Measurements from ENCODE around the gene YEATS2. TPM values are rescaled to one million over a fixed set of nuclear protein-coding genes. Genes with fewer than 3 reads are reported as not detected.
A peak's percentile ranks its signal among the peaks of the same experiment; 100 is the strongest.

Gene YEATS2
- polyA plus RNA-seq, 2 of the 4 experiments (the other 2 are of a cell fraction) = 11.2 to 15.3 TPM

DNA sequence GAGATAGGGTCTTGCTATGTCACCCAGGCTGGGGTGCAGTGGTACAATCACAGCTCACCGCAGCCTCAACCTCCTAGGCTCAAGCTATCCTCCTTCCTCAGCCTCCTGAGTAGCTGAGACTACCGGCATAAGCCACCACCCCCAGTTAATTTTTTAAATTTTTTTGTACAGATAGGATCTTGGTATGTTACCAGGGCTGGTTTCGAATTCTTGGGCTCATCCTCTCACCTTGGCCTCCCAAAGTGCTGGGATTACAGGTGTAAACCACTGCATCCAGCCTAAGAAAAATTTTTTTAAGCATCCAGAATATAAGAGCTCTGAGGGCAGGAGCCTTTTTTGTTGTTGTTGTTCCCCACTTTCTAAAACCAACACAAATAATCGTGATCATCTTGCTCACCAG lies 142.2 kb downstream of the YEATS2 start:
- no peak for TF ChIP-seq CBX2 (IDR thresholded peaks at IDR 0.05; ENCODE audit: borderline replicate concordance, low read depth)
- TF ChIP-seq TP53 (CRISPR knock-in tag; IDR thresholded peaks at IDR 0.05) = no peak
- no peak for TF ChIP-seq SMC3 (IDR thresholded peaks at IDR 0.05)
- no peak for TF ChIP-seq MYC (IDR thresholded peaks at IDR 0.05; ENCODE audit: borderline replicate concordance, low read length)
- TF ChIP-seq FOSL2 (IDR thresholded peaks at IDR 0.05) = no peak
- TF ChIP-seq FOSL2 (CRISPR knock-in tag; IDR thresholded peaks at IDR 0.05) = no peak
- TF ChIP-seq RARB (CRISPR knock-in tag; IDR thresholded peaks at IDR 0.05) = no peak
- TF ChIP-seq NR3C1 (IDR thresholded peaks at IDR 0.05) = no peak
- TF ChIP-seq USF2 (IDR thresholded peaks at IDR 0.05) = no peak
- DNase-seq (ENCODE audit: low read depth in 1 of 2, low spot score in 1 of 2) = no peak
- ChIA-PET CTCF (interaction anchor here (0.9 kb wide), 1 partner anchor 73 kb away, joined by 3 read pairs; no protein-coding TSS in a partner anchor), POLR2A (no interaction called here)
- Histone ChIP-seq H3K4me1 (peaks cover 3% of the 10 kb centered on the region), H3K4me3 (no peak overlapping the region), H3K4me2 (no peak overlapping the region), H3K27ac (no peak overlapping the region), H3K9me3 (no peaks in the 10 kb centered on the region)
- FAIRE-seq = no peak
- no peak for ATAC-seq
- 88% methylated on average over 4 of the region's 4 CpGs for WGBS (ENCODE audit: missing lambda C conversion rate)

GRCh38 chr3:183844606-183845005 lies 147.0 kb downstream of the YEATS2 start:
- 91% methylated on average over 2 of the region's 2 CpGs for WGBS (ENCODE audit: missing lambda C conversion rate)
- H3K4me2 ChIP-seq = peak overlapping the region; percentile 24; the same call in 1 of the 3 replicates
- no peaks in the 10 kb centered on the region for H3K9me3 ChIP-seq
- ATAC-seq (no peak), DNase-seq (ENCODE audit: low read depth in 1 of 2, low spot score in 1 of 2) (no peak), FAIRE-seq (no peak)
- POLR2A ChIA-PET = no interaction called here
- CTCF ChIA-PET = interaction anchor here (0.8 to 1.5 kb wide), 3 partner anchors 12 to 20 kb away, joined by 3 to 7 read pairs (median 3); no protein-coding TSS in a partner anchor
- no peak for TF ChIP-seq ZFP36 (IDR thresholded peaks at IDR 0.05; ENCODE audit: borderline replicate concordance, partially characterized antibody)
- TF ChIP-seq FOSL2 (IDR thresholded peaks at IDR 0.05) = no peak
- peak; percentile 34; the same call in 1 of the 2 replicates for TF ChIP-seq FOSL2 (CRISPR knock-in tag; IDR thresholded peaks at IDR 0.05)
- H3K27ac ChIP-seq = no peak overlapping the region
- no peak overlapping the region for H3K4me3 ChIP-seq
- H3K4me1 ChIP-seq = peaks cover 16% of the 10 kb centered on the region

GRCh38 chr3:183845090-183845489 lies 147.5 kb downstream of the YEATS2 start:
- no peak for DNase-seq (ENCODE audit: low read depth in 1 of 2, low spot score in 1 of 2)
- Histone ChIP-seq H3K27ac (no peak overlapping the region), H3K4me3 (no peak overlapping the region), H3K4me2 (peak overlapping the region; percentile 24; the same call in 1 of the 3 replicates), H3K4me1 (peaks cover 16% of the 10 kb centered on the region), H3K9me3 (no peaks in the 10 kb centered on the region)
- ATAC-seq = no peak
- TF ChIP-seq CBX8 (IDR thresholded peaks at IDR 0.05) = no peak
- no peak for TF ChIP-seq ESRRA (IDR thresholded peaks at IDR 0.05; ENCODE audit: borderline replicate concordance, low read length)
- TF ChIP-seq HDAC2 (IDR thresholded peaks at IDR 0.05) = no peak
- TF ChIP-seq JUNB (IDR thresholded peaks at IDR 0.05) = no peak
- TF ChIP-seq MAFK (IDR thresholded peaks at IDR 0.05; ENCODE audit: partially characterized antibody) = no peak
- TF ChIP-seq RAD21 (conservative IDR thresholded peaks at IDR 0.05 in 1 of 2, IDR thresholded peaks at IDR 0.05 in 1 of 2) = no peak
- TF ChIP-seq POLR2AphosphoS2 (conservative IDR thresholded peaks at IDR 0.05; ENCODE audit: low read length) = no peak
- TF ChIP-seq ELK1 (IDR thresholded peaks at IDR 0.05; ENCODE audit: low read depth, low read length) = no peak
- TF ChIP-seq USF2 (IDR thresholded peaks at IDR 0.05) = no peak
- no peak for TF ChIP-seq NR3C1 (IDR thresholded peaks at IDR 0.05)
- no peak for TF ChIP-seq EHMT2 (IDR thresholded peaks at IDR 0.05; ENCODE audit: low read depth)
- TF ChIP-seq KDM1A (IDR thresholded peaks at IDR 0.05; ENCODE audit: low read depth) = no peak
- no peak for TF ChIP-seq CHD2 (IDR thresholded peaks at IDR 0.05; ENCODE audit: low read length, partially characterized antibody)
- ChIA-PET CTCF (interaction anchor here (0.8 kb wide), 1 partner anchor 14 kb away, joined by 3 read pairs; no protein-coding TSS in a partner anchor), POLR2A (no interaction called here)
- WGBS (ENCODE audit: missing lambda C conversion rate) = 75% methylated on average over 4 of the region's 4 CpGs
- FAIRE-seq = no peak
